Spinal cord (tissue), 10 donors: Measurements from ENCODE around the gene CCDC149. TPM values are rescaled to one million over a fixed set of nuclear protein-coding genes. Genes with fewer than 3 reads are reported as not detected.

Source experiments
- DNase-seq, 6 donors: peaks; one replicate each; pipeline versions ENCODE4 v3.0.0 to v3.0.0-alpha.2; 2013 to 2015; ENCODE audit warnings: low spot score in 6 of 6, low read depth in 4 of 6
- H3K27ac ChIP-seq: one replicate; pipeline ENCODE4 v1.5.1; 2013; ENCODE audit warnings: low read depth, low read length, control low read depth
- H3K27me3 ChIP-seq: one replicate; pipeline ENCODE4 v1.6.1; 2013; ENCODE audit warnings: low read length; ENCODE audit not compliant: control insufficient read depth, insufficient read depth
- H3K36me3 ChIP-seq: one replicate; pipeline ENCODE4 v1.6.1; 2013; ENCODE audit warnings: low read length; ENCODE audit not compliant: control insufficient read depth, insufficient read depth
- H3K4me1 ChIP-seq: one replicate; pipeline ENCODE4 v1.6.1; 2013; ENCODE audit warnings: low read length; ENCODE audit not compliant: control insufficient read depth, insufficient read depth
- H3K4me3 ChIP-seq: one replicate; pipeline ENCODE4 v1.5.1; 2013; ENCODE audit warnings: low read depth, low read length, control low read depth
- H3K9me3 ChIP-seq: one replicate; pipeline ENCODE4 v1.6.1; 2013; ENCODE audit warnings: low read length; ENCODE audit not compliant: control insufficient read depth, insufficient read depth
- WGBS: methylation state at CpG from one replicate; pipeline ENCODE4 v1.1.5; 2013; ENCODE audit warnings: missing lambda C conversion rate; ENCODE audit not compliant: insufficient coverage; 5-methylcytosine and 5-hydroxymethylcytosine counted together
- polyA plus RNA-seq, 2 donors: library from polyadenylated mRNA; unstranded; fragments of 120-200 nt; gene quantifications; one replicate each; pipeline ENCODE4 v1.2.1, GENCODE V29; 2013; ENCODE audit not compliant: insufficient read length in 2 of 2
- total RNA-seq, 2 donors: library from RNA; depleted of rRNA in 1 of 2; stranded (reverse); fragments of 120-200 nt in 1 of 2; fragments of >200 nt in 1 of 2; gene quantifications; one replicate each; pipeline versions ENCODE4 v1.2.3 to v1.2.4, GENCODE V29; 2013 to 2014
- donor health status: healthy.

CCDC149 gene
- total and polyA plus RNA-seq, 4 donors = 15.0 to 27.1 (median 23.3) TPM

GRCh38 chr4:24934311-24934710 is 21.5 kb upstream of the CCDC149 start:
- Histone ChIP-seq H3K4me1 (no peaks in the 10 kb centered on the region), H3K9me3 (peaks cover 3% of the 10 kb centered on the region), H3K4me3 (no peak overlapping the region), H3K27ac (no peak overlapping the region), H3K36me3 (no peaks in the 10 kb centered on the region), H3K27me3 (no peaks in the 10 kb centered on the region)
- DNase-seq = no peak

DNA sequence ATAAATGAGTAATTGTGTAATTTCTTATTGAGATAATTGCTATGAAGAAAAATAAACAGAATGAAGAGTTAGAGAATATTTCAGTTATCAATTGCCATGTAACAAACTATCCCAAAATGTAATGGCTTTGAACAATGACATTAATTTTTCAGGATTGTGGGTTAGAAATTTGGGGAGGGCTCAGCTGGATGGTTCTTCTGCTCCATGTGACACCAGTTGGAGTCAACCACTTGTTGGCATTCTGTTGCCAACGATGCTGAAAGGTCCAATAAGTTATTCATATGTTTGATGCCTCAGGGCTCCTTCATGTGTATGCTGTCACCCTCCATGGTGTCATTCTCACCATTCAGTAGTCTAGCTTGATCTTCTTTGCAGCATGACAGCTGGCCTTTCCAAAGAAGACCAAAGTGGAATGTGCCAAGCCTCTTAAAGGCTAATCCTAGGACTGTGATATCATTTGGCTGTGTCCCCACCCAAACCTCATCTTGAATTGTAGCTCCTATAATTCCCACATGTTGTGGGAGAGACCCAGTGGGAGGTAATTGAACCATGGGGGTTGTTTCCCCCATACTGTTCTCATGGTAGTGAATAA is 20.9 kb upstream of the CCDC149 start:
- Histone ChIP-seq H3K27me3 (no peaks in the 10 kb centered on the region), H3K36me3 (no peaks in the 10 kb centered on the region), H3K9me3 (peaks cover 3% of the 10 kb centered on the region), H3K4me3 (no peak overlapping the region), H3K4me1 (no peaks in the 10 kb centered on the region), H3K27ac (no peak overlapping the region)
- no peak for DNase-seq
- WGBS = 67% methylated on average over 1 of the region's 1 CpG

GRCh38 chr4:24932515-24933225 is 19.8 kb upstream of the CCDC149 start:
- Histone ChIP-seq H3K4me3 (no peak overlapping the region), H3K36me3 (no peaks in the 10 kb centered on the region), H3K27me3 (no peaks in the 10 kb centered on the region), H3K27ac (no peak overlapping the region), H3K9me3 (peaks cover 2% of the 10 kb centered on the region), H3K4me1 (no peaks in the 10 kb centered on the region)
- peak in 1 of 6 donors; percentile 29 for DNase-seq
- no CpG with 5 or more reads among the region's 2 CpGs for WGBS

DNA sequence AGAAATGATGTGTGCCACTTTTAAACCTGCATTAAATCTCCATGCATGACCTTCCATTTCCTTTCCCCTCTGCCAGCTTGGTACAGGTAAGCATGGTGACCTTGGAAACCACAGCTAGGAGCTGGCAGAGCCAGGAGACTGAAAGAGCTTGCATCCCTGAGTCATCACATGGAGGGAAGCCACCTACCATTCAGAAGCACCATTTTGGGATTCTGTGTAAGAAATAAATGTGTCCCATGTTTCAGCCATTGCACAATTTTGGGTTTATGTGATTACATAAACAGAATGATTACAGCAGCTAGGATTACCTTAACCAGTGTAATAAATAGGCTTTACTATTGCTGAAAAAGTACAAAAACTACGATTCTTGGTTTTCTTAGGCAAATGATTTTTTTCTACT is 17.3 kb upstream of the CCDC149 start:
- Histone ChIP-seq H3K36me3 (no peaks in the 10 kb centered on the region), H3K4me1 (no peaks in the 10 kb centered on the region), H3K27me3 (no peaks in the 10 kb centered on the region), H3K4me3 (no peak overlapping the region), H3K9me3 (no peaks in the 10 kb centered on the region), H3K27ac (no peak overlapping the region)
- no CpG with 5 or more reads among the region's 1 CpG for WGBS
- DNase-seq = peak in 1 of 6 donors; percentile 15

- H3K36me3 ChIP-seq = no peaks in the 10 kb centered on the region
- H3K27me3 ChIP-seq = no peaks in the 10 kb centered on the region
- H3K4me3 ChIP-seq = no peak overlapping the region
- H3K9me3 ChIP-seq = no peaks in the 10 kb centered on the region
- 90% methylated on average over 2 of the region's 2 CpGs for WGBS
- DNase-seq = no peak
- no peak overlapping the region for H3K27ac ChIP-seq
- no peaks in the 10 kb centered on the region for H3K4me1 ChIP-seq
These were observed 15.9 kb upstream of the CCDC149 start for GRCh38 chr4:24928708-24929107.

DNA sequence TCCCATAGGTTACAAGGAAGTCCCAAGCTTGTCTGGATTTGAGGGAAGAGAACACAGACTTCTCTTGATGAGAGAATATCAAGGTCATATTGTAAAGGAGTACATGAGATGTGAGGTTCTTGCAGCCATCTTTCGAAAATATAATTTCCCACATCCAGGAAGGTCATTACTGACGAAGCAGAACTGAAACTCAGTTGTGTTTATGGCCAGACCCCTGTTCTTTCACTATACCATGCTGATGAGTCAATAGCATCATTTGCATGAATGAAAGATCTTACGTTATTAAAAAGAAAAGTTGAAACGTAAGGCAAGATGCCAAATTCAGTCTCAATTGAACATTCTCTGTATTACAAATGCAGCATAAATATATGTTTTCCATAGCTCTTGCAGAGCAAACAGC is 14.2 kb upstream of the CCDC149 start:
- no CpG with 5 or more reads among the region's 4 CpGs for WGBS
- no peaks in the 10 kb centered on the region for H3K9me3 ChIP-seq
- no peak for DNase-seq

DNA sequence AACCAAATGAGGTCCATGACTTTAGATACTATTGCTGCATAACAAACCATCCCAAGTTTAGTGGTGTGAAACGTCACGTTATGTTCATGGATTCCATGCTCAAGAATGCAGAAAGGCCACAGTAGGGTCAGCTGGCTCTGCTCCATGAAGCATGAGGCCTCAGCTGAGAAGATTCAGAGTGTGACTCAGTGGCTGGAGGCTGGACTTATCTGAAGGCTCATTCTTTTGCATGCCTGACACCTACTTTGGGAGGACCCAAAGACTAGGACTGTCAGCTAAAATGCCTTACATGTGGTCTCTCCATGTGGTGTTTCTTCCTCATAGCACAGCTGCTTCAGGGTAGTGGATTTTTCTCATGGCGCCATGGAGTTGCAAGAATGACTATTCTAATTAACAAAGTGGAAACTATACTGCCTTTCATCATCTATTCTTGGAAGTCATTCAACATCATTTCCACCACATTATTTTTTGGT is 11.5 kb upstream of the CCDC149 start:
- no peak overlapping the region for H3K4me3 ChIP-seq
- no peaks in the 10 kb centered on the region for H3K36me3 ChIP-seq
- no peaks in the 10 kb centered on the region for H3K9me3 ChIP-seq
- 92% methylated on average over 2 of the region's 3 CpGs for WGBS
- DNase-seq = no peak
- H3K4me1 ChIP-seq = no peaks in the 10 kb centered on the region
- no peak overlapping the region for H3K27ac ChIP-seq
- no peaks in the 10 kb centered on the region for H3K27me3 ChIP-seq

More for the DNA sequence above, 14.2 kb upstream of the CCDC149 start:
- H3K36me3 ChIP-seq = no peaks in the 10 kb centered on the region
- H3K4me1 ChIP-seq = no peaks in the 10 kb centered on the region
- H3K27ac ChIP-seq = no peak overlapping the region
- no peak overlapping the region for H3K4me3 ChIP-seq
- no peaks in the 10 kb centered on the region for H3K27me3 ChIP-seq

DNA sequence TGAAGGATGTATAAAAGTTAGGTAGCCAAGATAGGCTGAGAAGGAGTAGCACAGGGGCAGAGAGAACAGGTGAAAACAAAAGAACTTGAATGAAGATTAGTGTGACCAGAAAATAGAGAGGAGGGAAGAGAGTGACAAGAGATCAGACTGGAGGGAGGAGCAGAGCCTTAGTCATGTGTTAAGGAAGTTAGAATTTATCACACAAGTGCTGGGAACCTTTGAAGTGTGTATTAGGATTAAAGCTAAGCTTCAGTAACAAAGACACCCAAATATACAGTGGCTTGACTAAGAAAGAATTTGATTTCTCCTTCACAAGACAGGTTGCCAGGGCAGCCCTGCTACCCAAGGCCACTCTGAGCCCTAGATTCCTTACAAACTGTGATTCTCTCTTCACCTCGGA is 10.7 kb upstream of the CCDC149 start:
- H3K4me3 ChIP-seq = no peak overlapping the region
- H3K36me3 ChIP-seq = no peaks in the 10 kb centered on the region
- H3K9me3 ChIP-seq = no peaks in the 10 kb centered on the region
- no peak overlapping the region for H3K27ac ChIP-seq
- no CpG with 5 or more reads among the region's 1 CpG for WGBS
- no peaks in the 10 kb centered on the region for H3K27me3 ChIP-seq
- DNase-seq = no peak
- H3K4me1 ChIP-seq = no peaks in the 10 kb centered on the region

GRCh38 chr4:24923002-24923401 is 10.2 kb upstream of the CCDC149 start:
- no peaks in the 10 kb centered on the region for H3K36me3 ChIP-seq
- H3K27ac ChIP-seq = no peak overlapping the region
- DNase-seq = no peak
- 67% methylated on average over 1 of the region's 2 CpGs for WGBS
- H3K27me3 ChIP-seq = no peaks in the 10 kb centered on the region
- H3K4me1 ChIP-seq = no peaks in the 10 kb centered on the region
- H3K9me3 ChIP-seq = no peaks in the 10 kb centered on the region
- H3K4me3 ChIP-seq = no peak overlapping the region

DNA sequence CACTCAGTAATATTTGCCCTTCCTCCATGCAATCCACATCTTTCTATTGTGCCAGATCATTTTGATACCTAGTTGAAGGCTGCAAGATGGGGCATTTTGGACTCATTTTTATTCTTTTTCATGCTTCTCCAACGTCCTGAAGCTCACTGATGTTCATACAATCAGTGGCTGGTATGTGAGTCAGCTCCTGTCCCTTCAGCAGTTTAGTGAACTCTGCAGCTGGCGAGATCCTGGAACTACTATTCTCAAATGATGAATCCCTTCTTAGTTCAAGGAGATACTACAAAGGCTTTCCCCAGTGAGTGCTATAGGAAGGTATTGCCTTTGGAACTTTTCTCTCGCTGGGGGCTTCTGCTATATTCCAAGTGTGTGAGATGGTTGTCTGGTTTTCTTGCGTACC is 9.6 kb upstream of the CCDC149 start:
- Histone ChIP-seq H3K9me3 (no peaks in the 10 kb centered on the region), H3K4me1 (no peaks in the 10 kb centered on the region), H3K27ac (no peak overlapping the region), H3K4me3 (no peak overlapping the region), H3K36me3 (no peaks in the 10 kb centered on the region), H3K27me3 (no peaks in the 10 kb centered on the region)
- 25% methylated on average over 1 of the region's 4 CpGs for whole genome bisulfite sequencing
- no peak for DNase-seq
